Inflammatory macrophage treated with lipopolysaccharide for 1 hour (primary cell): Measurements from ENCODE around the gene TMEM52B.
"Not testable (repeated sequence)": the region's sequence is repeated elsewhere in the genome, so short reads cannot be mapped to it uniquely, and the experiment has no call there.

ENCODE experiments used
- DNase-seq, 2 donors: peaks; one replicate each; pipeline ENCODE4 v3.0.0-alpha.2; 2020 to 2022

Gene TMEM52B

GRCh38 chr12:10171973-10172728 is 6.7 kb upstream of the TMEM52B start, which contains the start of gene OLR1:
Gene OLR1 (minus strand): TSS chr12:10172132. CDS start chr12:10172077, 55 bp downstream.
- peak; percentile 89 to 90 for DNase-seq

GRCh38 chr12:10174986-10175614 is 3.7 kb upstream of the TMEM52B start:
- DNase-seq, result no peak

GRCh38 chr12:10175846-10176636 is 2.8 kb upstream of the TMEM52B start:
- no peak for DNase-seq

- DNase-seq, result peak in 1 of 2 donors; percentile 41
Observed at GRCh38 chr12:10179776-10180181, 947 bp downstream of the TMEM52B start.

- DNase-seq, result peak; percentile 85 to 94
Observed at GRCh38 chr12:10182354-10183049, 3.7 kb downstream of the TMEM52B start.

GRCh38 chr12:10184261-10184843 is 5.5 kb downstream of the TMEM52B start:
- peak; percentile 85 to 86 for DNase-seq

GRCh38 chr12:10186299-10186698 is 7.5 kb downstream of the TMEM52B start:
- peak; percentile 77 to 81 for DNase-seq

GRCh38 chr12:10186958-10187357 is 8.1 kb downstream of the TMEM52B start:
- DNase-seq, result peak; percentile 43

- no peak for DNase-seq
Observed at GRCh38 chr12:10189653-10190052, 10.8 kb downstream of the TMEM52B start.

GRCh38 chr12:10190558-10191388 is 11.9 kb downstream of the TMEM52B start:
- DNase-seq, result peak; percentile 58 to 75

- DNase-seq, result no peak
Observed at GRCh38 chr12:10191865-10192264, 13.0 kb downstream of the TMEM52B start.

GRCh38 chr12:10194160-10194670 is 15.4 kb downstream of the TMEM52B start:
- DNase-seq, result no peak

GRCh38 chr12:10196210-10196609 is 17.4 kb downstream of the TMEM52B start:
- no peak for DNase-seq

GRCh38 chr12:10197879-10198278 is 19.0 kb downstream of the TMEM52B start:
- no peak for DNase-seq

- DNase-seq, result not testable (repeated sequence)
Observed at GRCh38 chr12:10204495-10204894, 25.7 kb downstream of the TMEM52B start.

GRCh38 chr12:10205220-10205807 is 26.5 kb downstream of the TMEM52B start:
- no peak for DNase-seq

GRCh38 chr12:10207136-10207535 is 28.3 kb downstream of the TMEM52B start:
- DNase-seq, result no peak

GRCh38 chr12:10210225-10210624 is 31.4 kb downstream of the TMEM52B start:
- no peak for DNase-seq

GRCh38 chr12:10211101-10211939 is 32.5 kb downstream of the TMEM52B start:
- no peak for DNase-seq
